Measurements from ENCODE around the gene AKR7A2. TPM values are rescaled to one million over a fixed set of nuclear protein-coding genes. Genes with fewer than 3 reads are reported as not detected.
A peak's percentile ranks its signal among the peaks of the same experiment; 100 is the strongest.

The AKR7A2 gene
- 34.1 TPM for total RNA-seq (ENCODE audit: unreplicated experiment)
- long read RNA-seq, transcript AKR7A2-201 (7 exons, 1,362 nt), result major isoform, 65 of 70 reads
- long read RNA-seq, partial matches to known transcripts, result 1 of 70 reads
- long read RNA-seq, other reads (novel, unspliced or antisense), result 4 of 70 reads

GRCh38 chr1:19311931-19312781 lies at the start of gene AKR7A2, which contains the start of gene SLC66A1:
Gene AKR7A2 (minus strand): TSS chr1:19312144. CDS start chr1:19312124, 20 bp downstream.
Gene SLC66A1 (plus strand): TSS chr1:19312326. CDS start chr1:19317678, 5,352 bp downstream.
- DNase-seq (ENCODE audit: low spot score), result peak; percentile 97
- Mint-ChIP-seq H3K36me3 (ENCODE audit: low read depth, unreplicated experiment) (peaks cover 13% of the 10 kb centered on the region), H3K4me1 (ENCODE audit: unreplicated experiment) (peaks cover 29% of the 10 kb centered on the region), H3K27ac (ENCODE audit: unreplicated experiment) (no peak within 1 kb of the TSS), H3K27me3 (ENCODE audit: unreplicated experiment) (peaks cover 16% of the 10 kb centered on the region), H3K9me3 (ENCODE audit: unreplicated experiment) (no peaks in the 10 kb centered on the region), H3K4me3 (ENCODE audit: unreplicated experiment) (peak within 1 kb of the TSS; percentile 93)
- no peak for TF ChIP-seq CTCF (IDR thresholded peaks at IDR 0.05; ENCODE audit: unreplicated experiment)

GRCh38 chr1:19360843-19361610 lies 49.1 kb upstream of the AKR7A2 start:
- H3K4me1 Mint-ChIP-seq (ENCODE audit: unreplicated experiment), result no peaks in the 10 kb centered on the region
- peaks cover 11% of the 10 kb centered on the region for H3K27me3 Mint-ChIP-seq (ENCODE audit: unreplicated experiment)
- H3K36me3 Mint-ChIP-seq (ENCODE audit: low read depth, unreplicated experiment), result peaks cover 16% of the 10 kb centered on the region
- no peaks in the 10 kb centered on the region for H3K9me3 Mint-ChIP-seq (ENCODE audit: unreplicated experiment)
- TF ChIP-seq CTCF (IDR thresholded peaks at IDR 0.05; ENCODE audit: unreplicated experiment), result no peak
- no peak overlapping the region for H3K4me3 Mint-ChIP-seq (ENCODE audit: unreplicated experiment)
- DNase-seq (ENCODE audit: low spot score), result no peak
- H3K27ac Mint-ChIP-seq (ENCODE audit: unreplicated experiment), result no peak overlapping the region

- no peak for DNase-seq (ENCODE audit: low spot score)
- H3K4me1 Mint-ChIP-seq (ENCODE audit: unreplicated experiment), result no peaks in the 10 kb centered on the region
- TF ChIP-seq CTCF (IDR thresholded peaks at IDR 0.05; ENCODE audit: unreplicated experiment), result no peak
- no peak overlapping the region for H3K4me3 Mint-ChIP-seq (ENCODE audit: unreplicated experiment)
- H3K27me3 Mint-ChIP-seq (ENCODE audit: unreplicated experiment), result peaks cover 8% of the 10 kb centered on the region
- H3K36me3 Mint-ChIP-seq (ENCODE audit: low read depth, unreplicated experiment), result peaks cover 21% of the 10 kb centered on the region
- H3K27ac Mint-ChIP-seq (ENCODE audit: unreplicated experiment), result no peak overlapping the region
- H3K9me3 Mint-ChIP-seq (ENCODE audit: unreplicated experiment), result no peaks in the 10 kb centered on the region
These were observed 48.5 kb upstream of the AKR7A2 start for GRCh38 chr1:19360432-19360831.

- Mint-ChIP-seq H3K9me3 (ENCODE audit: unreplicated experiment) (no peaks in the 10 kb centered on the region), H3K4me1 (ENCODE audit: unreplicated experiment) (no peaks in the 10 kb centered on the region), H3K4me3 (ENCODE audit: unreplicated experiment) (no peak overlapping the region), H3K27me3 (ENCODE audit: unreplicated experiment) (peaks cover 8% of the 10 kb centered on the region), H3K36me3 (ENCODE audit: low read depth, unreplicated experiment) (peaks cover 23% of the 10 kb centered on the region), H3K27ac (ENCODE audit: unreplicated experiment) (no peak overlapping the region)
- no peak for DNase-seq (ENCODE audit: low spot score)
- no peak for TF ChIP-seq CTCF (IDR thresholded peaks at IDR 0.05; ENCODE audit: unreplicated experiment)
These were observed 48.1 kb upstream of the AKR7A2 start for GRCh38 chr1:19360016-19360415.

Data from endothelial cell (in vitro differentiated cells).